ENCODE measurements around the gene DLG2. TPM values are rescaled to one million over a fixed set of nuclear protein-coding genes. Genes with fewer than 3 reads are reported as not detected.

DLG2 gene
- total RNA-seq, 1 donor from 2014 or later = 2.1 TPM

DNA sequence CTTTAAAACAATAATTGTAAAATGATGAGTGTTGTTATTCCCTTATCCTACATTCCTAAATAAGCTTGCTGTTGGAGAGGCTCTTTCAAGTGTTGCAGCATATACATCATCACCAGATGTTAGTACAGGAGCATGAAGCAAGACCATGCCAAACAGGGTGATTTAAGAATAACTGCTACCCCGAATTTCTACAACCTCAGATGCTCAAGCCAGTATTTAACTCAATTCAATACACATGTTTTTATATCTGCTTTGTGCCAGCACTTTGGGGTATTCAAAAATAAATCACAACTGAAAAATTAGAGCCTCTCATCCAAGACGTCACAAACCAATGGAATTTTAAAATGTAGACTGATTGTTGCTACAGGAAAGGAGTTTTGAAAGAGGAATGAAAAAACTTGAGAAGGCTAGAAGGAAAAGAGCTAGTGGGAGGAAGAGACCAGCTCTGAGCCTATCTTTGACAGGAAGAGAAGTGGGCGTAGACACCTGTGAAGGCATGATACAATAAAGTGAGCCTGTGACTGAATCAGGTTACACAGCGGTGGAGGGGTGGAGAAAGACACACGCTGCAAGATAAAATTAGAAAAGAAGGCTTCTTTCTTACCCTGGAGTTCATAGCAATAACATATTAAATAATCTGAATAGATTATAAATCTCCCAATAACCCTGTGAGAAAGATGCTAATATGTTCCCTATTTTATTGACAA lies 95.8 kb downstream of the DLG2 start:
- Mint-ChIP-seq H3K27me3 (ENCODE audit: low read depth) (no peaks in the 10 kb centered on the region), H3K27ac (ENCODE audit: unreplicated experiment) (no peak overlapping the region), H3K36me3 (ENCODE audit: low read depth) (peaks cover 8% of the 10 kb centered on the region), H3K4me1 (peaks cover 10% of the 10 kb centered on the region), H3K9me3 (peaks cover 13% of the 10 kb centered on the region), H3K4me3 (no peak overlapping the region)
- DNase-seq (ENCODE audit: low read depth, low spot score) = no peak
- TF ChIP-seq CTCF (conservative IDR thresholded peaks at IDR 0.05) = no peak

- Mint-ChIP-seq H3K36me3 (ENCODE audit: low read depth) (peaks cover 8% of the 10 kb centered on the region), H3K4me3 (no peak overlapping the region), H3K9me3 (peaks cover 13% of the 10 kb centered on the region), H3K27me3 (ENCODE audit: low read depth) (no peaks in the 10 kb centered on the region), H3K4me1 (peaks cover 17% of the 10 kb centered on the region), H3K27ac (ENCODE audit: unreplicated experiment) (no peak overlapping the region)
- no peak for TF ChIP-seq CTCF (conservative IDR thresholded peaks at IDR 0.05)
- no peak for DNase-seq (ENCODE audit: low read depth, low spot score)
Measured at GRCh38 chr11:85530634-85531033, 96.5 kb downstream of the DLG2 start.

GRCh38 chr11:85526564-85526963 lies 100.6 kb downstream of the DLG2 start:
- Mint-ChIP-seq H3K27me3 (ENCODE audit: low read depth) (no peaks in the 10 kb centered on the region), H3K9me3 (peaks cover 20% of the 10 kb centered on the region), H3K4me1 (peaks cover 19% of the 10 kb centered on the region), H3K36me3 (ENCODE audit: low read depth) (peaks cover 15% of the 10 kb centered on the region), H3K27ac (ENCODE audit: unreplicated experiment) (peak overlapping the region; percentile 57), H3K4me3 (no peak overlapping the region)
- DNase-seq (ENCODE audit: low read depth, low spot score) = no peak
- no peak for TF ChIP-seq CTCF (conservative IDR thresholded peaks at IDR 0.05)

GRCh38 chr11:85525686-85526085 lies 101.5 kb downstream of the DLG2 start:
- Mint-ChIP-seq H3K36me3 (ENCODE audit: low read depth) (peaks cover 20% of the 10 kb centered on the region), H3K4me1 (peaks cover 19% of the 10 kb centered on the region), H3K27me3 (ENCODE audit: low read depth) (no peaks in the 10 kb centered on the region), H3K9me3 (peaks cover 26% of the 10 kb centered on the region), H3K27ac (ENCODE audit: unreplicated experiment) (no peak overlapping the region), H3K4me3 (no peak overlapping the region)
- no peak for TF ChIP-seq CTCF (conservative IDR thresholded peaks at IDR 0.05)
- DNase-seq (ENCODE audit: low read depth, low spot score) = no peak

- Mint-ChIP-seq H3K4me1 (no peaks in the 10 kb centered on the region), H3K9me3 (peaks cover 25% of the 10 kb centered on the region), H3K27ac (ENCODE audit: unreplicated experiment) (no peak overlapping the region), H3K4me3 (no peak overlapping the region), H3K36me3 (ENCODE audit: low read depth) (peaks cover 7% of the 10 kb centered on the region), H3K27me3 (ENCODE audit: low read depth) (no peaks in the 10 kb centered on the region)
- no peak for TF ChIP-seq CTCF (conservative IDR thresholded peaks at IDR 0.05)
- DNase-seq (ENCODE audit: low read depth, low spot score) = no peak
Measured at GRCh38 chr11:85517272-85517671, 109.9 kb downstream of the DLG2 start.
